IPS-18a (cell line): ENCODE measurements around the gene VILL.

ENCODE experiments used
- H3K27ac ChIP-seq: one replicate; pipeline ENCODE4 v1.5.1; 2013; ENCODE audit warnings: low read length
- H3K27me3 ChIP-seq: one replicate; pipeline ENCODE4 v1.6.1; 2013; ENCODE audit warnings: mild to moderate bottlenecking, low read length; ENCODE audit not compliant: control insufficient read depth, insufficient read depth
- H3K36me3 ChIP-seq: one replicate; pipeline ENCODE4 v1.6.1; 2013; ENCODE audit warnings: low read depth, low read length; ENCODE audit not compliant: control insufficient read depth
- H3K4me1 ChIP-seq: one replicate; pipeline ENCODE4 v1.6.1; 2013; ENCODE audit warnings: low read depth, low read length; ENCODE audit not compliant: control insufficient read depth
- H3K4me3 ChIP-seq: one replicate; pipeline ENCODE4 v1.5.1; 2013; ENCODE audit warnings: low read length
- H3K9ac ChIP-seq: one replicate; pipeline ENCODE4 v1.6.1; 2013; ENCODE audit warnings: mild to moderate bottlenecking, low read length, moderate library complexity
- H3K9me3 ChIP-seq: one replicate; pipeline ENCODE4 v1.6.1; 2013; ENCODE audit warnings: low read depth, low read length; ENCODE audit not compliant: control insufficient read depth

The VILL gene

GRCh38 chr3:38005076-38006020 lies 14.8 kb downstream of the VILL start:
- Histone ChIP-seq H3K36me3 (peaks cover 10% of the 10 kb centered on the region), H3K9ac (no peak overlapping the region), H3K27ac (no peak overlapping the region), H3K27me3 (no peaks in the 10 kb centered on the region), H3K4me3 (no peak overlapping the region), H3K9me3 (no peaks in the 10 kb centered on the region), H3K4me1 (no peaks in the 10 kb centered on the region)

GRCh38 chr3:38006031-38006430 lies 15.4 kb downstream of the VILL start:
- H3K4me3 ChIP-seq, result no peak overlapping the region
- peaks cover 10% of the 10 kb centered on the region for H3K36me3 ChIP-seq
- no peak overlapping the region for H3K9ac ChIP-seq
- H3K9me3 ChIP-seq, result no peaks in the 10 kb centered on the region
- no peaks in the 10 kb centered on the region for H3K27me3 ChIP-seq
- no peak overlapping the region for H3K27ac ChIP-seq
- no peaks in the 10 kb centered on the region for H3K4me1 ChIP-seq

- H3K36me3 ChIP-seq, result peaks cover 10% of the 10 kb centered on the region
- H3K9ac ChIP-seq, result no peak overlapping the region
- no peak overlapping the region for H3K27ac ChIP-seq
These were observed 15.9 kb downstream of the VILL start for GRCh38 chr3:38006445-38006995.

GRCh38 chr3:38007754-38008090 lies 17.1 kb downstream of the VILL start:
- Histone ChIP-seq H3K4me1 (no peaks in the 10 kb centered on the region), H3K27me3 (no peaks in the 10 kb centered on the region), H3K27ac (no peak overlapping the region)

More at GRCh38 chr3:38006445-38006995, 15.9 kb downstream of the VILL start:
- H3K9me3 ChIP-seq, result no peaks in the 10 kb centered on the region
- no peaks in the 10 kb centered on the region for H3K4me1 ChIP-seq
- no peak overlapping the region for H3K4me3 ChIP-seq
- H3K27me3 ChIP-seq, result no peaks in the 10 kb centered on the region

GRCh38 chr3:38008191-38008701 lies 17.7 kb downstream of the VILL start:
- no peaks in the 10 kb centered on the region for H3K27me3 ChIP-seq
- H3K4me3 ChIP-seq, result no peak overlapping the region
- no peak overlapping the region for H3K27ac ChIP-seq
- no peaks in the 10 kb centered on the region for H3K9me3 ChIP-seq
- H3K36me3 ChIP-seq, result peaks cover 10% of the 10 kb centered on the region
- H3K9ac ChIP-seq, result no peak overlapping the region
- no peaks in the 10 kb centered on the region for H3K4me1 ChIP-seq

More at GRCh38 chr3:38007754-38008090, 17.1 kb downstream of the VILL start:
- peaks cover 10% of the 10 kb centered on the region for H3K36me3 ChIP-seq
- no peak overlapping the region for H3K4me3 ChIP-seq
- H3K9me3 ChIP-seq, result no peaks in the 10 kb centered on the region
- no peak overlapping the region for H3K9ac ChIP-seq

- no peak overlapping the region for H3K9ac ChIP-seq
- H3K27me3 ChIP-seq, result no peaks in the 10 kb centered on the region
- no peaks in the 10 kb centered on the region for H3K4me1 ChIP-seq
- no peak overlapping the region for H3K27ac ChIP-seq
- no peak overlapping the region for H3K4me3 ChIP-seq
- H3K36me3 ChIP-seq, result peaks cover 10% of the 10 kb centered on the region
- no peaks in the 10 kb centered on the region for H3K9me3 ChIP-seq
These were observed 18.5 kb downstream of the VILL start for GRCh38 chr3:38008971-38009580.

- no peak overlapping the region for H3K27ac ChIP-seq
- no peak overlapping the region for H3K4me3 ChIP-seq
- no peaks in the 10 kb centered on the region for H3K27me3 ChIP-seq
- H3K4me1 ChIP-seq, result no peaks in the 10 kb centered on the region
- H3K9ac ChIP-seq, result no peak overlapping the region
- peaks cover 14% of the 10 kb centered on the region for H3K36me3 ChIP-seq
- H3K9me3 ChIP-seq, result no peaks in the 10 kb centered on the region
These were observed 19.4 kb downstream of the VILL start for GRCh38 chr3:38009807-38010591.

GRCh38 chr3:38011111-38011510 lies 20.5 kb downstream of the VILL start:
- Histone ChIP-seq H3K27ac (no peak overlapping the region), H3K4me3 (no peak overlapping the region), H3K9ac (no peak overlapping the region), H3K27me3 (no peaks in the 10 kb centered on the region), H3K4me1 (no peaks in the 10 kb centered on the region), H3K36me3 (peaks cover 22% of the 10 kb centered on the region), H3K9me3 (no peaks in the 10 kb centered on the region)

- no peak overlapping the region for H3K4me3 ChIP-seq
- no peak overlapping the region for H3K27ac ChIP-seq
- no peaks in the 10 kb centered on the region for H3K4me1 ChIP-seq
- H3K36me3 ChIP-seq, result peaks cover 12% of the 10 kb centered on the region
- H3K9ac ChIP-seq, result no peak overlapping the region
- no peaks in the 10 kb centered on the region for H3K9me3 ChIP-seq
- H3K27me3 ChIP-seq, result no peaks in the 10 kb centered on the region
These were observed 24.9 kb downstream of the VILL start for GRCh38 chr3:38015485-38015884.

GRCh38 chr3:38015984-38016383 lies 25.4 kb downstream of the VILL start:
- no peak overlapping the region for H3K9ac ChIP-seq
- H3K9me3 ChIP-seq, result no peaks in the 10 kb centered on the region
- no peaks in the 10 kb centered on the region for H3K4me1 ChIP-seq
- no peaks in the 10 kb centered on the region for H3K27me3 ChIP-seq
- no peak overlapping the region for H3K4me3 ChIP-seq
- H3K36me3 ChIP-seq, result peaks cover 12% of the 10 kb centered on the region
- no peak overlapping the region for H3K27ac ChIP-seq

GRCh38 chr3:38016410-38016809 lies 25.8 kb downstream of the VILL start:
- no peaks in the 10 kb centered on the region for H3K9me3 ChIP-seq
- no peaks in the 10 kb centered on the region for H3K27me3 ChIP-seq
- peaks cover 12% of the 10 kb centered on the region for H3K36me3 ChIP-seq
- H3K27ac ChIP-seq, result no peak overlapping the region
- H3K4me1 ChIP-seq, result no peaks in the 10 kb centered on the region
- H3K4me3 ChIP-seq, result no peak overlapping the region
- H3K9ac ChIP-seq, result no peak overlapping the region
